H1 (cell line): ENCODE data around the gene ZNF473. TPM values are rescaled to one million over a fixed set of nuclear protein-coding genes. Genes with fewer than 3 reads are reported as not detected.

Source experiments
- ATF3 ChIP-seq: IDR thresholded peaks from 2 replicates; pipeline ENCODE4 v1.6.1; 2011; ENCODE audit warnings: low read depth, mild to moderate bottlenecking, low read length; ENCODE audit not compliant: insufficient read depth
- BACH1 ChIP-seq: IDR thresholded peaks from 2 replicates; pipeline ENCODE4 v1.6.1; 2012; ENCODE audit warnings: low read length, improper control_type of control experiment
- CBX5 ChIP-seq: fragments of 300-800, 300-1000 bp; sonication (generic); IDR thresholded peaks from 2 replicates; pipeline ENCODE4 v1.7.1; 2016; ENCODE audit warnings: antibody characterized with exemption, low read length, low read depth
- CREB1 ChIP-seq: IDR thresholded peaks from 2 replicates; pipeline ENCODE4 v1.6.1; 2012; ENCODE audit warnings: inconsistent platforms
- E2F6 ChIP-seq: IDR thresholded peaks from 2 replicates; pipeline ENCODE4 v1.6.1; 2012; ENCODE audit warnings: inconsistent platforms
- HDAC2 ChIP-seq, 2 experiments: fragments of 300-600 bp in 1 of 2; sonication (generic) in 1 of 2; IDR thresholded peaks; 2 replicates each; pipeline ENCODE4 v1.6.1; 2011 to 2012; ENCODE audit warnings: low read depth in 2 of 2, low read length in 2 of 2, mild to moderate bottlenecking in 2 of 2, moderate library complexity in 2 of 2, borderline replicate concordance in 1 of 2, inconsistent platforms in 1 of 2
- KDM1A ChIP-seq: fragments of 200-600, 300-600 bp; sonication (generic); IDR thresholded peaks from 2 replicates; pipeline ENCODE4 v1.7.1; 2016; ENCODE audit warnings: mild to moderate bottlenecking, low read length, borderline replicate concordance
- KDM4A ChIP-seq: IDR thresholded peaks from one replicate; pipeline ENCODE4 v1.7.1; 2012; ENCODE audit warnings: low read depth, mild to moderate bottlenecking, moderate library complexity, low read length, inconsistent platforms; ENCODE audit not compliant: severe bottlenecking
- MAFK ChIP-seq: IDR thresholded peaks from 2 replicates; pipeline ENCODE4 v1.6.1; 2012; ENCODE audit warnings: low read depth, mild to moderate bottlenecking, improper control_type of control experiment, low read length
- PHF8 ChIP-seq: fragments of 200-600 bp; sonication (generic); conservative IDR thresholded peaks from 2 replicates; pipeline ENCODE4 v1.7.1; 2012; ENCODE audit warnings: low read depth, mild to moderate bottlenecking, inconsistent platforms, low read length, moderate library complexity
- POLR2A ChIP-seq, 2 experiments: IDR thresholded peaks; 1 replicate in 1 of 2; 2 replicates in 1 of 2; pipeline ENCODE4 v1.6.1; 2011; ENCODE audit warnings: low read depth in 2 of 2, low read length in 2 of 2, mild to moderate bottlenecking in 2 of 2; ENCODE audit errors: control extremely low read depth in 1 of 2
- POLR2AphosphoS5 ChIP-seq: IDR thresholded peaks from 2 replicates; pipeline ENCODE4 v1.6.1; 2011; ENCODE audit warnings: low read depth, low read length
- RBBP5 ChIP-seq: IDR thresholded peaks from 2 replicates; pipeline ENCODE4 v1.7.1; 2012; ENCODE audit warnings: low read depth, mild to moderate bottlenecking, inconsistent platforms, low read length, moderate library complexity, borderline replicate concordance
- RNF2 ChIP-seq: fragments of 200-900, 300-1000 bp; sonication (generic); IDR thresholded peaks from 2 replicates; pipeline ENCODE4 v1.7.1; 2016; ENCODE audit warnings: borderline replicate concordance, low read depth, mild to moderate bottlenecking, antibody characterized with exemption, low read length; ENCODE audit not compliant: poor library complexity, severe bottlenecking; ENCODE audit errors: missing control alignments
- SIN3A ChIP-seq, 2 experiments: IDR thresholded peaks in 1 of 2; conservative IDR thresholded peaks in 1 of 2; 2 replicates each; pipeline ENCODE4 v1.6.1; 2011 to 2012; ENCODE audit warnings: low read length in 2 of 2, improper control_type of control experiment in 1 of 2, low read depth in 1 of 2, mild to moderate bottlenecking in 1 of 2
- SRF ChIP-seq: IDR thresholded peaks from 2 replicates; pipeline ENCODE4 v1.6.1; 2011; ENCODE audit warnings: mild to moderate bottlenecking, low read depth, low read length, moderate library complexity
- TAF1 ChIP-seq: IDR thresholded peaks from 2 replicates; pipeline ENCODE4 v1.6.1; 2011; ENCODE audit warnings: mild to moderate bottlenecking, low read depth, low read length
- TBP ChIP-seq: IDR thresholded peaks from 2 replicates; pipeline ENCODE4 v1.6.1; 2011; ENCODE audit warnings: low read depth, low read length, improper control_type of control experiment
- USF2 ChIP-seq: IDR thresholded peaks from 2 replicates; pipeline ENCODE4 v1.6.1; 2011; ENCODE audit warnings: low read length, improper control_type of control experiment
- YY1 ChIP-seq: IDR thresholded peaks from 2 replicates; pipeline ENCODE4 v1.6.1; 2011; ENCODE audit warnings: low read depth, mild to moderate bottlenecking, low read length
- ZNF274 ChIP-seq: IDR thresholded peaks from 2 replicates; pipeline ENCODE4 v1.7.0; 2012; ENCODE audit warnings: low read length, borderline replicate concordance; ENCODE audit errors: extremely low read depth
- polyA plus RNA-seq, 7 experiments: library from polyadenylated mRNA; depleted of rRNA in 3 of 7; stranded (reverse) in 5 of 7; unstranded in 2 of 7; fragments of >200 nt in 5 of 7; fragments of 200-250 nt in 2 of 7; gene quantifications; 1 replicate in 5 of 7; 2 replicates in 1 of 7; 4 replicates in 1 of 7; pipeline versions ENCODE4 v1.2.1 to v1.2.3, GENCODE V29; 2011 to 2013; ENCODE audit warnings: missing spikeins in 2 of 7, mixed read lengths in 2 of 7
- total RNA-seq: library from RNA; stranded (reverse); fragmentation: NEBNext Ultra II Directional; extraction: Animal tissue kit (Norgen Biotek cat#: 25700); gene quantifications from 2 replicates; pipeline ENCODE4 v1.2.1, GENCODE V29; 2021

Gene ZNF473
- total and polyA plus RNA-seq, 2 of the 8 experiments (the other 6 are each of a cell fraction or from before 2014, with no cell fraction given) = 5.2 to 11.7 TPM

- TF ChIP-seq TAF1 (peak; percentile 71), PHF8 (peak; percentile 73), ZNF274 (no peak), E2F6 (peak; percentile 100), SRF (0 out of 2 replicates have a peak, but pooled peaks have one; percentile 5), KDM1A (peak; percentile 25; the same call in 1 of the 2 replicates), RNF2 (peak; percentile 34), SIN3A (conservative IDR thresholded peaks at IDR 0.05 in 1 of 2, IDR thresholded peaks at IDR 0.05 in 1 of 2; ENCODE audit: low read depth in 1 of 2, low read length in 2 of 2) (peak; percentile 73 to 89; a peak in 2 of 4 replicates), MAFK (no peak), ATF3 (no peak), HDAC2 (IDR thresholded peaks at IDR 0.05; ENCODE audit: borderline replicate concordance in 1 of 2, low read depth in 2 of 2, low read length in 2 of 2) (peak; percentile 45 to 84; a peak in 2 of 4 replicates), USF2 (no peak), RBBP5 (peak; percentile 68; the same call in 1 of the 2 replicates), POLR2A (IDR thresholded peaks at IDR 0.05; ENCODE audit: control extremely low read depth in 1 of 2, low read depth in 2 of 2, low read length in 2 of 2) (peak in 1 of 2 experiments; percentile 49; a peak in 1 of 3 replicates), CBX5 (no peak), YY1 (no peak), KDM4A (peak; percentile 97), BACH1 (no peak), TBP (peak; percentile 55), POLR2AphosphoS5 (peak; percentile 68), CREB1 (peak; percentile 66; the same call in 1 of the 2 replicates)
Measured at GRCh38 chr19:50025794-50026549, at the start of gene ZNF473 (continued).
